HEK293T (cell line): ENCODE results near the gene ALPI.

Experiments used
- CTCF ChIA-PET: fragments of 350-600 bp; formaldehyde crosslinking; extraction: SDS; loops from one replicate; lab custom pipeline; 2021; ENCODE audit warnings: antibody characterized with exemption, inconsistent platforms; lab: Yijun Ruan, JAX
- POLR2A ChIA-PET: fragments of 350-600 bp; formaldehyde crosslinking; extraction: SDS; loops from one replicate; lab custom pipeline; 2020; ENCODE audit warnings: antibody characterized with exemption, inconsistent platforms; lab: Yijun Ruan, JAX
- DNase-seq: peaks from one replicate; pipeline ENCODE4 v3.0.0; 2012; ENCODE audit warnings: mixed read lengths; ENCODE audit errors: extremely low spot score
- ARNT ChIP-seq: fragments of 450-650 bp; IDR thresholded peaks from 2 replicates; pipeline ENCODE4 v1.6.1; 2017; ENCODE audit warnings: mild to moderate bottlenecking
- BHLHE40 ChIP-seq: fragments of 450-650 bp; IDR thresholded peaks from 2 replicates; pipeline ENCODE4 v1.6.1; 2016; ENCODE audit warnings: mild to moderate bottlenecking, moderate library complexity, borderline replicate concordance
- CTBP1 ChIP-seq: fragments of 450-650 bp; IDR thresholded peaks from 2 replicates; pipeline ENCODE4 v1.6.1; 2016; ENCODE audit warnings: borderline replicate concordance
- ELF4 ChIP-seq: fragments of 450-650 bp; IDR thresholded peaks from 2 replicates; pipeline ENCODE4 v1.6.1; 2017; ENCODE audit warnings: antibody characterized with exemption
- FOXA1 ChIP-seq: fragments of 450-650 bp; IDR thresholded peaks from 2 replicates; pipeline ENCODE4 v1.6.1; 2016; ENCODE audit warnings: mild to moderate bottlenecking
- FOXK2 ChIP-seq: fragments of 450-650 bp; IDR thresholded peaks from 2 replicates; pipeline ENCODE4 v1.6.1; 2016; ENCODE audit warnings: mild to moderate bottlenecking
- FOXM1 ChIP-seq: fragments of 450-650 bp; IDR thresholded peaks from 2 replicates; pipeline ENCODE4 v1.6.1; 2017; ENCODE audit warnings: mild to moderate bottlenecking, borderline replicate concordance
- HDGF ChIP-seq: fragments of 450-650 bp; IDR thresholded peaks from 2 replicates; pipeline ENCODE4 v1.6.1; 2017; ENCODE audit warnings: antibody characterized with exemption, borderline replicate concordance
- L3MBTL2 ChIP-seq: fragments of 450-650 bp; conservative IDR thresholded peaks from 2 replicates; pipeline ENCODE4 v1.6.1; 2016; ENCODE audit warnings: mild to moderate bottlenecking
- LEF1 ChIP-seq: fragments of 450-650 bp; IDR thresholded peaks from 2 replicates; pipeline ENCODE4 v1.6.1; 2017; ENCODE audit warnings: mild to moderate bottlenecking, borderline replicate concordance
- NFRKB ChIP-seq: fragments of 450-650 bp; IDR thresholded peaks from 2 replicates; pipeline ENCODE4 v1.6.1; 2016; ENCODE audit warnings: mild to moderate bottlenecking, moderate library complexity
- SP1 ChIP-seq: fragments of 450-650 bp; IDR thresholded peaks from 2 replicates; pipeline ENCODE4 v1.6.1; 2017
- SUZ12 ChIP-seq: fragments of 450-650 bp; IDR thresholded peaks from 2 replicates; pipeline ENCODE4 v1.6.1; 2016; ENCODE audit warnings: mild to moderate bottlenecking
- TARDBP ChIP-seq: fragments of 450-650 bp; IDR thresholded peaks from 2 replicates; pipeline ENCODE4 v1.6.1; 2016
- ZNF384 ChIP-seq: fragments of 450-650 bp; IDR thresholded peaks from 2 replicates; pipeline ENCODE4 v1.6.1; 2016
- TF ChIP-seq, protein P1 (sequence below): fragments of 450-650 bp; IDR thresholded peaks from 2 replicates; pipeline ENCODE4 v1.6.1; 2016

Gene ALPI

DNA sequence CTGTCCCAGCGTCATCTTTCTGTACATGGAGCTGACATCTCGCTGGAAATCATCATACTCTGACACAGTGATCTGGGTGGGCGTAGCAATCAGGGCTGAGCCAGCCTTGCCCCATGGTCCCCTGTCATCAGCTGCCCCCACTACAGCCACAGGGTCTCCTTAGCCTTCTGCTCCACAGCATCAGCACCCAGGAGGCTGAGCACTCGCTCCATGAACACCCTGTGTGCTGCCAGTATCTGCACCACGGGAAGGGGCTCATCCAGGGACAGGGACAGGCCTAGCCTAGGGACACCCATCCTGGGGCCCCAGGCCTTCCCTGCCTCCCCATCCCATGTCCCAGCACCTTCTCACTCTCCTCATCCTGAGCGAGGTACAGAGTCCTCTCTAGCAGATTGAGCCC, 37.9 kb upstream of the ALPI start:
- ChIA-PET CTCF (no interaction called here), POLR2A (no interaction called here)
- no peak for DNase-seq
- no peak for TF ChIP-seq HDGF
- TF ChIP-seq CTBP1, result no peak
- TF ChIP-seq SUZ12, result no peak
- TF ChIP-seq TARDBP, result no peak
- TF ChIP-seq ELF4, result no peak
- no peak for TF ChIP-seq LEF1
- TF ChIP-seq ARNT, result no peak

DNA sequence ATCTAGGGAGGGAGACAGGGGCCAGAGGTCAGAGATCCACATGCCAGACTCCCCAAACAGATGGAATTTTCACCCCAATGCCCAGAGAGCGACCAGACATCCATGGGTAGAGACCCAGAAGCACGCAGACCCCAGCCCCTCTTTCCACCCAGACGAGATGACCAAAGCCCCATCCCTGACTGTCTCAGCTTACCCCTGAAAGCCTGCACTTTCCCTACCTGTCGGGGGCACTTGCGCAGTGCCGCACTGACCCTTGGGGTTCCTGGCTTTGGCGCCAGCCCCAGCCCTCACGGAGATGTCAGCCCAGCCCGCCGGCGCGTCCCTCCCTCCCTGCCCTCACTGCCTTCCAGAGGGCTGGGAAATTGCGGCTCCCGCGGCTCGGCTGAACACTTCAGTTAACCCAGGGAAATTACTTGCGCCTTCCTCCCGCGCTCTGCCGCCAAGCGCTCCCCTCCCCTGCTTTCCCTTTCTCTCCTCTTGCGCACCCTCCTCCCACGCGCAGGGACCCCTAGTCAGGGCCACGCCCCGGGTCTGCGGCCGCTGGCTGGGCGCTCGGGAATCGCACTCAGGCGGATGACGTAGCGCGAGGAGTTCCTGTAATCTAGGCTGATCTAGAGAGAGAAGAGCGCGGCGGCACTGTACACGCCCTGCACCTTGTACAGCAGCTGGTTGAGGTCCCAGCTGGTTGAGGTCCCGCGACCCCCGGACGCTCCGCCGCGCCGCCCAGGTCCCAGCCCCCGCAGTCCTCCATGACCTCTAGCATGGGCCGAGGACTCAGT, 37.3 kb upstream of the ALPI start:
- TF ChIP-seq FOXK2 (no peak), FOXM1 (no peak), HDGF (no peak), TARDBP (no peak), L3MBTL2 (no peak), ELF4 (no peak), FOXA1 (no peak)
- ChIA-PET POLR2A (no interaction called here), CTCF (no interaction called here)
- no peak for DNase-seq

DNA sequence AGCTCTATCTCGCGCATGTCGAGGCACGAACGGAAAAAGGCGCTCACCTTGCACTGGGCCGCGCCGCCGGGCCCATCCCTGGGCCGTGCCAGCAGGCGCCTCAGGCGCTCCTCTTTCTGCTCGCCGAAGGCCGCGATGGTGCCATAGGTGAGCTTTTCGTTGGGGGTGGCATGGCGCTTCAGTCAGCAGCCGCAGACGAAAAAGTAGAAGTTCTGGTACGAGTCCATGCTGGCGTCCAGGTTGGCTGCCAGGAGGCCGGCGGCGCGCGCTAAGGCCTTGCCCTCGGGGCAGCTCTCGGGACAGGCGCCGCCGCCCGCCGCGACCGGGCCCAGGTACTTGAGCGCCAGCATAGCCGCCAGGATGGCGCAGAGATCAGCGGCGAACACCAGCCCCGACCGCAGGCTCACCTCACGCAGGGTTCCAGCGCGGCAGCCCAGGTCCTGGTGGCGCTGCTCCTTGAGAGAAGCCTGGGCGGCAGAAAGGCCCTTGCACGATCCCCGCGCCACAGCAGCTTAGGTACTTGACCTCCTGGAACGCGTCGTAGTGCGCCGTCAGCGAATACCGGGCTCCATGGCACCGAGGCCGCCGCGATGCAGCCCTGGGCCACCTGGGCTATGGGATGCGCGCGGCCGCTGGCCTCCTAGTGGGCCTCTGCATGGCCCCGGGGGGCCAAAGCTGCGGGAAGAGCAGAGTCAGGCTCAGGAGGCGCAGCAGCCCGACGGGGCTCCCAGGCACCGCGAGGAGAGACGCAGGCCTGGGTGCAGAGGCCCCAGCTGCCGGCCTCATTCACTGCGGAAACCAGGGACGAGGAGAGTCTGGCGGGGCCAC, 36.5 kb upstream of the ALPI start:
- no peak for DNase-seq
- POLR2A ChIA-PET, result no interaction called here
- TF ChIP-seq TARDBP, result no peak
- no peak for TF ChIP-seq CTBP1
- TF ChIP-seq NFRKB, result no peak
- TF ChIP-seq HDGF, result no peak
- TF ChIP-seq FOXA1, result no peak
- TF ChIP-seq FOXK2, result no peak
- TF ChIP-seq, protein P1, sequence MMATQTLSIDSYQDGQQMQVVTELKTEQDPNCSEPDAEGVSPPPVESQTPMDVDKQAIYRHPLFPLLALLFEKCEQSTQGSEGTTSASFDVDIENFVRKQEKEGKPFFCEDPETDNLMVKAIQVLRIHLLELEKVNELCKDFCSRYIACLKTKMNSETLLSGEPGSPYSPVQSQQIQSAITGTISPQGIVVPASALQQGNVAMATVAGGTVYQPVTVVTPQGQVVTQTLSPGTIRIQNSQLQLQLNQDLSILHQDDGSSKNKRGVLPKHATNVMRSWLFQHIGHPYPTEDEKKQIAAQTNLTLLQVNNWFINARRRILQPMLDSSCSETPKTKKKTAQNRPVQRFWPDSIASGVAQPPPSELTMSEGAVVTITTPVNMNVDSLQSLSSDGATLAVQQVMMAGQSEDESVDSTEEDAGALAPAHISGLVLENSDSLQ, result no peak
- no peak for TF ChIP-seq FOXM1
- no peak for TF ChIP-seq LEF1
- no peak for TF ChIP-seq ARNT
- no peak for TF ChIP-seq BHLHE40
- no peak for TF ChIP-seq SP1
- no peak for TF ChIP-seq SUZ12
- CTCF ChIA-PET, result interaction anchor here (0.6 kb wide), 1 partner anchor 832 kb away, joined by 3 read pairs; the partner anchor contains the start of gene ATG16L1

DNA sequence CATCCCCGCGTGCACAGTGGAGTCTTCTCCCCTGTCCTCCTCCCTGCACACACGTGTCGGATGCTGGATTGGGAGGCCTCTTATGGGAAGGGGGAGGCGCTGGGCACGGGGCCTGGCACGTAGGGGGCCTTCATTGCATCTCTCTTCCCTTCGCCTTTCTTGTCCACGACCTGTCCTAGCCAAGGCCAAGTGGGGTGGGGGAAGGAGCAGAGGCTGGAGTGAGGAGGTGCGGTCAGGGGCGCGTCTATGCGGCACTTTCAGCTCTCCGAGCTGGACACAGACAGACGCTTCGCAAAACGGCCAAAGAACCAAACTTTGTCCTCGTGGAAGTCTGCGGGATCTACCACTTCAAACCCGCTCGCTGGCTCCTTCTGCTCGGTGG, 35.9 kb upstream of the ALPI start:
- TF ChIP-seq, protein P1, result no peak
- TF ChIP-seq ELF4 (no peak), SP1 (no peak), ARNT (no peak), LEF1 (no peak), L3MBTL2 (no peak), FOXK2 (no peak), BHLHE40 (no peak), SUZ12 (no peak), TARDBP (no peak), FOXM1 (no peak), ZNF384 (no peak)
- CTCF ChIA-PET, result no interaction called here
- POLR2A ChIA-PET, result no interaction called here
- DNase-seq, result no peak

DNA sequence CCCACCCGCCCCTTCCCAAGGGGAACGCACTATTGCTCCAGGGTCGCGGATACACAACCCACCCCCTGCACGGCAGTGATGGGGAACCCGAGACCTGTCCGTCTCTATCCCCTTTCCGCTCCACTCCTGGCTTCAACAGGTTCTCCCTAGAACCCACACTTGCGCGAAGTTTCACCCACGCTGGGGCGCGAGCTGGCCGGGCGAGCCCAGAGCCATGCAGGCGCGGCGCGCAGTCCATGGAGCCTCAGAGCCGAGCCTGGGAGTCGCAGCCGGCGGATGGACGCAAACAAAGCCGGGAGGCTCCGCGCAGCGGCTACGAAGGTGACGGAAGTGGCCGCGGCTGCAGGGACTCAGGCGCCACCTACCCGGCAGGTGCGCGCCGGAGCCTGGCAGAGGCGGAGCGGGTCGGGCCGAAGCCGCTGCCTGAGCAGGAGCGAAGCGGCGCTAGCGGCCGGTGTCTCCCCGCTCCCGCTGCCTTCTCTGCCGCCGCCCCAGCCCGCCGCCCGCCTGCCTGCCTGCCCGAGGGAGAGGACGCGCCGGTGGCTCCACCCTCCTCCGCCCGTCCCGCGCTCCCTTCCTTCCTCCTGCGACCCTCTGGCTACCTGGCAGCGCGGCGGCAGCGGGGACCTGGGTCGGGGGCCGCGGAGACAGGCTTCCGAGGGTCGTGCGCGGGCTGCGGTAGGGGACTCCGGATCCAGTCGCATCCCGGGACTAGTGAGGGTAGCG, 35.3 kb upstream of the ALPI start:
- ChIA-PET POLR2A (no interaction called here), CTCF (interaction anchor here (1.0 kb wide), 1 partner anchor 15 kb away, joined by 3 read pairs; no protein-coding TSS in a partner anchor)
- DNase-seq, result peak; percentile 35
- TF ChIP-seq NFRKB, result no peak
- TF ChIP-seq HDGF, result no peak
- TF ChIP-seq ELF4, result no peak
- no peak for TF ChIP-seq SP1
- no peak for TF ChIP-seq ARNT
- no peak for TF ChIP-seq FOXM1
- no peak for TF ChIP-seq CTBP1
- TF ChIP-seq FOXK2, result no peak
- no peak for TF ChIP-seq ZNF384
- TF ChIP-seq LEF1, result no peak
- no peak for TF ChIP-seq TARDBP
- no peak for TF ChIP-seq L3MBTL2
- TF ChIP-seq, protein P1, result no peak
- TF ChIP-seq SUZ12, result no peak
- TF ChIP-seq FOXA1, result no peak
- no peak for TF ChIP-seq BHLHE40
